ENCODE data around the gene C3orf33. TPM values are rescaled to one million over a fixed set of nuclear protein-coding genes. Genes with fewer than 3 reads are reported as not detected.

C3orf33 gene
- total and polyA plus RNA-seq, 2 experiments from 2014 or later: 3.5 to 4.7 TPM

DNA sequence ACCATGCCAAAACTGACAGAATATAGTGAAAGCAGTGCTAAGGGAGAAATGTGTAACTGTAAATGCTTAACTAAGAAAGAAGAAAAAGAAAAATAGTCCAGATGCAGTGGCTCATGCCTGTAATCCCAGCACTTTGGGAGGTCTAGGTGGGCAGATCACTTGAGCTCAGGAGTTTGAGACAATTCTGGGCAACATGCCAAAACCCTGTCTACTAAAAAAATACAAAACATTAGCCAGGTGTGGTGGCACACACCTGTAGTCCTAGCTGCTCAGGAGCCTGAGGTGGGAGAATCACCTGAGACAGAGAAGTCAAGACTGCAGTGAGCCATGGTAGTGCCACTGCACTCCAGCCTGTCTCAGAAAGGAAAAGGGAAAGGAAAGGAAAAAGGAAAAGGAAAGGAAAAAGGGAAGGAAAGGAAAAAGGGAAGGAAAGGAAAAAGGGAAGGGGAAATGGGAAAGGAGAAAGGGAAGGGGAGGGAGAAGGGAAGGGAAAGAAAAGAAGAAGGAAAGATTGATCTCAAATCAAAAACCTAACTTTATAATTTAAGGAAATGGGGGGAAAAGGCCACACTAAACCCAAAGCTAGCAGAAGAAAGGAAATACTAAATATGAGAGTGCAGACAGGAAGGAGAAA lies 20.3 kb downstream of the C3orf33 start:
- Histone ChIP-seq H3K79me2 (replicated peaks; ENCODE audit: insufficient read depth) (0 out of 2 replicates have a peak, but pooled peaks cover 3% of the 10 kb centered on the region), H3K4me2 (no peak overlapping the region), H3K4me1 (ENCODE audit: insufficient read depth) (peaks cover 9% of the 10 kb centered on the region; the same call in 1 of the 2 replicates), H3K9me2 (ENCODE audit: insufficient read depth) (peaks cover 2% of the 10 kb centered on the region; the same call in 1 of the 2 replicates), H3F3A (replicated peaks; ENCODE audit: low read depth) (no peaks in the 10 kb centered on the region), H3K36me3 (ENCODE audit: insufficient read depth) (no peaks in the 10 kb centered on the region), H3K27me3 (ENCODE audit: insufficient read depth) (no peaks in the 10 kb centered on the region), H4K20me1 (replicated peaks; ENCODE audit: insufficient read depth) (no peaks in the 10 kb centered on the region), H3K27ac (ENCODE audit: low read depth) (peak overlapping the region; percentile 41; the same call in 1 of the 2 replicates), H3K4me3 (no peak overlapping the region), H2AFZ (no peak overlapping the region)
- Mint-ChIP-seq H3K36me3 (ENCODE audit: low read depth) (peaks cover 24% of the 10 kb centered on the region), H3K9me3 (peaks cover 5% of the 10 kb centered on the region), H3K27ac (no peak overlapping the region), H3K27me3 (ENCODE audit: insufficient read depth, low read depth, poor library complexity) (no peaks in the 10 kb centered on the region), H3K4me3 (no peak overlapping the region), H3K4me1 (peaks cover 9% of the 10 kb centered on the region)
- TF ChIP-seq, protein P1, sequence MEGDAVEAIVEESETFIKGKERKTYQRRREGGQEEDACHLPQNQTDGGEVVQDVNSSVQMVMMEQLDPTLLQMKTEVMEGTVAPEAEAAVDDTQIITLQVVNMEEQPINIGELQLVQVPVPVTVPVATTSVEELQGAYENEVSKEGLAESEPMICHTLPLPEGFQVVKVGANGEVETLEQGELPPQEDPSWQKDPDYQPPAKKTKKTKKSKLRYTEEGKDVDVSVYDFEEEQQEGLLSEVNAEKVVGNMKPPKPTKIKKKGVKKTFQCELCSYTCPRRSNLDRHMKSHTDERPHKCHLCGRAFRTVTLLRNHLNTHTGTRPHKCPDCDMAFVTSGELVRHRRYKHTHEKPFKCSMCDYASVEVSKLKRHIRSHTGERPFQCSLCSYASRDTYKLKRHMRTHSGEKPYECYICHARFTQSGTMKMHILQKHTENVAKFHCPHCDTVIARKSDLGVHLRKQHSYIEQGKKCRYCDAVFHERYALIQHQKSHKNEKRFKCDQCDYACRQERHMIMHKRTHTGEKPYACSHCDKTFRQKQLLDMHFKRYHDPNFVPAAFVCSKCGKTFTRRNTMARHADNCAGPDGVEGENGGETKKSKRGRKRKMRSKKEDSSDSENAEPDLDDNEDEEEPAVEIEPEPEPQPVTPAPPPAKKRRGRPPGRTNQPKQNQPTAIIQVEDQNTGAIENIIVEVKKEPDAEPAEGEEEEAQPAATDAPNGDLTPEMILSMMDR (conservative IDR thresholded peaks at IDR 0.05; ENCODE audit: low read depth in 2 of 2): no peak
- TF ChIP-seq POLR2AphosphoS5 (IDR thresholded peaks at IDR 0.05; ENCODE audit: low read depth) (no peak), CREB1 (CRISPR knock-in tag; IDR thresholded peaks at IDR 0.05; ENCODE audit: low read depth) (no peak), STAT1 (IDR thresholded peaks at IDR 0.05; ENCODE audit: unreplicated experiment) (no peak), EZH2 (IDR thresholded peaks at IDR 0.05; ENCODE audit: low read depth, unreplicated experiment) (no peak), ETS1 (IDR thresholded peaks at IDR 0.05) (no peak), ZNF114 (CRISPR knock-in tag; IDR thresholded peaks at IDR 0.05) (no peak), ZNF331 (CRISPR knock-in tag; IDR thresholded peaks at IDR 0.05; ENCODE audit: low read depth) (no peak), JUNB (IDR thresholded peaks at IDR 0.05; ENCODE audit: unreplicated experiment) (no peak), NANOG (IDR thresholded peaks at IDR 0.05; ENCODE audit: borderline replicate concordance) (no peak), REST (IDR thresholded peaks at IDR 0.05; ENCODE audit: unreplicated experiment) (no peak)
- TF ChIP-seq, protein P2, sequence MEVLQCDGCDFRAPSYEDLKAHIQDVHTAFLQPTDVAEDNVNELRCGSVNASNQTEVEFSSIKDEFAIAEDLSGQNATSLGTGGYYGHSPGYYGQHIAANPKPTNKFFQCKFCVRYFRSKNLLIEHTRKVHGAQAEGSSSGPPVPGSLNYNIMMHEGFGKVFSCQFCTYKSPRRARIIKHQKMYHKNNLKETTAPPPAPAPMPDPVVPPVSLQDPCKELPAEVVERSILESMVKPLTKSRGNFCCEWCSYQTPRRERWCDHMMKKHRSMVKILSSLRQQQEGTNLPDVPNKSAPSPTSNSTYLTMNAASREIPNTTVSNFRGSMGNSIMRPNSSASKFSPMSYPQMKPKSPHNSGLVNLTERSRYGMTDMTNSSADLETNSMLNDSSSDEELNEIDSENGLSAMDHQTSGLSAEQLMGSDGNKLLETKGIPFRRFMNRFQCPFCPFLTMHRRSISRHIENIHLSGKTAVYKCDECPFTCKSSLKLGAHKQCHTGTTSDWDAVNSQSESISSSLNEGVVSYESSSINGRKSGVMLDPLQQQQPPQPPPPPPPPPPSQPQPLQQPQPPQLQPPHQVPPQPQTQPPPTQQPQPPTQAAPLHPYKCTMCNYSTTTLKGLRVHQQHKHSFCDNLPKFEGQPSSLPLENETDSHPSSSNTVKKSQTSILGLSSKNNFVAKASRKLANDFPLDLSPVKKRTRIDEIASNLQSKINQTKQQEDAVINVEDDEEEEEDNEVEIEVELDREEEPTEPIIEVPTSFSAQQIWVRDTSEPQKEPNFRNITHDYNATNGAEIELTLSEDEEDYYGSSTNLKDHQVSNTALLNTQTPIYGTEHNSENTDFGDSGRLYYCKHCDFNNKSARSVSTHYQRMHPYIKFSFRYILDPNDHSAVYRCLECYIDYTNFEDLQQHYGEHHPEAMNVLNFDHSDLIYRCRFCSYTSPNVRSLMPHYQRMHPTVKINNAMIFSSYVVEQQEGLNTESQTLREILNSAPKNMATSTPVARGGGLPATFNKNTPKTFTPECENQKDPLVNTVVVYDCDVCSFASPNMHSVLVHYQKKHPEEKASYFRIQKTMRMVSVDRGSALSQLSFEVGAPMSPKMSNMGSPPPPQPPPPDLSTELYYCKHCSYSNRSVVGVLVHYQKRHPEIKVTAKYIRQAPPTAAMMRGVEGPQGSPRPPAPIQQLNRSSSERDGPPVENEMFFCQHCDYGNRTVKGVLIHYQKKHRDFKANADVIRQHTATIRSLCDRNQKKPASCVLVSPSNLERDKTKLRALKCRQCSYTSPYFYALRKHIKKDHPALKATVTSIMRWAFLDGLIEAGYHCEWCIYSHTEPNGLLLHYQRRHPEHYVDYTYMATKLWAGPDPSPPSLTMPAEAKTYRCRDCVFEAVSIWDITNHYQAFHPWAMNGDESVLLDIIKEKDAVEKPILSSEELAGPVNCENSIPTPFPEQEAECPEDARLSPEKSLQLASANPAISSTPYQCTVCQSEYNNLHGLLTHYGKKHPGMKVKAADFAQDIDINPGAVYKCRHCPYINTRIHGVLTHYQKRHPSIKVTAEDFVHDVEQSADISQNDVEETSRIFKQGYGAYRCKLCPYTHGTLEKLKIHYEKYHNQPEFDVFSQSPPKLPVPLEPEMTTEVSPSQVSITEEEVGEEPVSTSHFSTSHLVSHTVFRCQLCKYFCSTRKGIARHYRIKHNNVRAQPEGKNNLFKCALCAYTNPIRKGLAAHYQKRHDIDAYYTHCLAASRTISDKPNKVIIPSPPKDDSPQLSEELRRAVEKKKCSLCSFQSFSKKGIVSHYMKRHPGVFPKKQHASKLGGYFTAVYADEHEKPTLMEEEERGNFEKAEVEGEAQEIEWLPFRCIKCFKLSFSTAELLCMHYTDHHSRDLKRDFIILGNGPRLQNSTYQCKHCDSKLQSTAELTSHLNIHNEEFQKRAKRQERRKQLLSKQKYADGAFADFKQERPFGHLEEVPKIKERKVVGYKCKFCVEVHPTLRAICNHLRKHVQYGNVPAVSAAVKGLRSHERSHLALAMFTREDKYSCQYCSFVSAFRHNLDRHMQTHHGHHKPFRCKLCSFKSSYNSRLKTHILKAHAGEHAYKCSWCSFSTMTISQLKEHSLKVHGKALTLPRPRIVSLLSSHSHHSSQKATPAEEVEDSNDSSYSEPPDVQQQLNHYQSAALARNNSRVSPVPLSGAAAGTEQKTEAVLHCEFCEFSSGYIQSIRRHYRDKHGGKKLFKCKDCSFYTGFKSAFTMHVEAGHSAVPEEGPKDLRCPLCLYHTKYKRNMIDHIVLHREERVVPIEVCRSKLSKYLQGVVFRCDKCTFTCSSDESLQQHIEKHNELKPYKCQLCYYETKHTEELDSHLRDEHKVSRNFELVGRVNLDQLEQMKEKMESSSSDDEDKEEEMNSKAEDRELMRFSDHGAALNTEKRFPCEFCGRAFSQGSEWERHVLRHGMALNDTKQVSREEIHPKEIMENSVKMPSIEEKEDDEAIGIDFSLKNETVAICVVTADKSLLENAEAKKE (CRISPR knock-in tag; IDR thresholded peaks at IDR 0.05): no peak
- DNase-seq (ENCODE audit: low spot score) (no peak), ATAC-seq (no peak)

Measured in GM23338 (cell line).